Central memory CD8-positive, alpha-beta T cell (primary cell): ENCODE measurements around the gene CDHR2.
A peak's percentile ranks its signal among the peaks of the same experiment; 100 is the strongest.
"Not testable (repeated sequence)": the region's sequence is repeated elsewhere in the genome, so short reads cannot be mapped to it uniquely, and the experiment has no call there.

ENCODE experiments used
- ATAC-seq: fragments of 150-1000 bp; cut with Tn5 transposase; replicated peaks from 2 replicates; pipeline ENCODE4 v1.10.0; 2022; ENCODE audit warnings: mild to moderate bottlenecking, moderate FRiP score, moderate number of reproducible peaks; ENCODE audit not compliant: poor library complexity, severe bottlenecking; ENCODE audit errors: extremely low read depth
- DNase-seq, 2 donors: peaks; one replicate each; pipeline ENCODE4 v3.0.0; 2021; ENCODE audit warnings: low spot score in 2 of 2
- H3K27ac Mint-ChIP-seq: one replicate; pipeline ENCODE4 v1.8.0; 2022; ENCODE audit warnings: low read depth, mild to moderate bottlenecking, moderate library complexity, mixed read lengths
- H3K27me3 Mint-ChIP-seq: one replicate; pipeline ENCODE4 v1.8.0; 2022; ENCODE audit warnings: mixed read lengths
- H3K36me3 Mint-ChIP-seq: one replicate; pipeline ENCODE4 v1.8.0; 2022; ENCODE audit warnings: mild to moderate bottlenecking, moderate library complexity, mixed read lengths; ENCODE audit not compliant: insufficient read depth
- H3K4me1 Mint-ChIP-seq: one replicate; pipeline ENCODE4 v1.8.0; 2022; ENCODE audit warnings: mixed read lengths
- H3K4me3 Mint-ChIP-seq: one replicate; pipeline ENCODE4 v1.8.0; 2022; ENCODE audit warnings: mild to moderate bottlenecking, moderate library complexity, mixed read lengths
- H3K9me3 Mint-ChIP-seq: one replicate; pipeline ENCODE4 v1.8.0; 2022; ENCODE audit warnings: mixed read lengths

Gene CDHR2

DNA sequence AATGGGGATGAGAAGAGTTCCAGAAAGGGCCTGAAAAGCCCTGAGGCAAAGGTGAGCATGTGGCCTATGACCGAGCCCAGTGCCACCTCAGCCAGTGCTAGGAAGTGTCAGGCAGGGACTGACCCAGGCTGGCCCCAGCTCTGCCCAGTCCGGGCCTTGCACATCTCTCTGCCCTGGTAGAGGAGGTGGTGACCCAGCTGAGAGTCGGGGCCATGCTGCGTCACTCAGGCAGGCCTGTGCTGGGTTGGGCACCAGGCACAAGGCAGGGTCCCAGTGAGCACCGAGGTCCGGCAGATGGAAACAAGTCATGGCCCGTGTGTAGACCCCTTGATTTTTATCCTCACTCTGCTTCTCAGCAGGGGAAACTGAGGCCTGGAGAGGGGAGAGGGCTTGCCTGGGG is 729 bp downstream of the CDHR2 start:
- ATAC-seq: no peak
- Mint-ChIP-seq H3K4me1 (peaks cover 35% of the 10 kb centered on the region), H3K27me3 (no peaks in the 10 kb centered on the region)

DNA sequence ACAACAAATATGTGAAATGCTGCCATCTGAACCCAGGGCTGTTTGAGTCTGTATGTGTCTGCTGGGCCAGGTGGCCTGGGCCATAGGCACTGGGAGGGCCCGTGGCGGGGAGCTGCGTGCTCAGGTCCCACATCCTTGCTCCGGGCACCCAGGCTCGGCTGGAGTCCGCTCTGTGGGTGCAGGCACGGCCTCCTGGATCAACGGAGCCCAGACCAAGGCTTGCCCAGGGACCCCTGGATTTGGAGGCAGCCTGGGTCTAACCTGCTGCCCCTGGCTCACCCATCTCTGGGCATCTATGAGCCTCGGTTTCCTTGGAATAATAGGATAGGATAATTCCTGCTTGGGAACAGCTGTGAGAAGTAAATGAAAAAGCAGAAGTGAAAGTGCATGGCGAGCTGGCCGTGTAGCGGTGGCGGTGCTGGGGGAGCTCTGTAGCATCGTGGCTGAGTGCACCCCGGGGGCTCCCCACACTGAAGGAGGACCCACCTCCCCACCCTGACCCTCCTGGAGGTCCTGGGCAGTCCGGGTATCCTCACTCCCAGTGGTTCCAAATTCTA is 1.2 kb downstream of the CDHR2 start:
- Mint-ChIP-seq H3K9me3 (no peaks in the 10 kb centered on the region), H3K27me3 (no peaks in the 10 kb centered on the region), H3K27ac (no peak overlapping the region), H3K4me1 (peaks cover 36% of the 10 kb centered on the region), H3K4me3 (peak overlapping the region; percentile 53), H3K36me3 (peaks cover 3% of the 10 kb centered on the region)
- no peak for ATAC-seq
- DNase-seq: no peak

More for the DNA sequence above, 729 bp downstream of the CDHR2 start:
- H3K4me3 Mint-ChIP-seq: no peak overlapping the region
- H3K9me3 Mint-ChIP-seq: no peaks in the 10 kb centered on the region
- DNase-seq: no peak
- peaks cover 3% of the 10 kb centered on the region for H3K36me3 Mint-ChIP-seq
- no peak overlapping the region for H3K27ac Mint-ChIP-seq

DNA sequence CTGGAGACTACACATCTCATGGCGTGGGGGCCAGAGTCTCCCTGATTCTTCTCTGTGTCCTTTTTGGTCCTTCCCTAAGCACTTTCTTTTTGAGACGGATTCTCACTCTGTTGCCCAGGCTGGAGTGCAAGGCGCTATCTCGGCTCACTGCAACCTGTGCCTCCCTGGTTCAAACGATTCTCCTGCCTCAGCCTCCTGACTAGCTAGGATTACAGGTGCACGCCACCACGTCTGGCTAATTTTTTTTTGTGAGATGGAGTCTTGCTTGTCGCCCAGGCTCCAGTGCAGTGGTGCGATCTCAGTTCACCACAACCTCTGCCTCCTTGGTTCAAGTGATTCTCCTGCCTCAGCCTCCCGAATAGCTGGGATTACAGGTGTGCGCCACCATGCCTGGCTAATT is 1.8 kb downstream of the CDHR2 start:
- not testable (repeated sequence) for H3K27me3 Mint-ChIP-seq, H3K36me3 Mint-ChIP-seq, DNase-seq, ATAC-seq, H3K9me3 Mint-ChIP-seq, H3K27ac Mint-ChIP-seq
- Mint-ChIP-seq H3K4me1 (peaks cover 35% of the 10 kb centered on the region), H3K4me3 (peak overlapping the region; percentile 53)

DNA sequence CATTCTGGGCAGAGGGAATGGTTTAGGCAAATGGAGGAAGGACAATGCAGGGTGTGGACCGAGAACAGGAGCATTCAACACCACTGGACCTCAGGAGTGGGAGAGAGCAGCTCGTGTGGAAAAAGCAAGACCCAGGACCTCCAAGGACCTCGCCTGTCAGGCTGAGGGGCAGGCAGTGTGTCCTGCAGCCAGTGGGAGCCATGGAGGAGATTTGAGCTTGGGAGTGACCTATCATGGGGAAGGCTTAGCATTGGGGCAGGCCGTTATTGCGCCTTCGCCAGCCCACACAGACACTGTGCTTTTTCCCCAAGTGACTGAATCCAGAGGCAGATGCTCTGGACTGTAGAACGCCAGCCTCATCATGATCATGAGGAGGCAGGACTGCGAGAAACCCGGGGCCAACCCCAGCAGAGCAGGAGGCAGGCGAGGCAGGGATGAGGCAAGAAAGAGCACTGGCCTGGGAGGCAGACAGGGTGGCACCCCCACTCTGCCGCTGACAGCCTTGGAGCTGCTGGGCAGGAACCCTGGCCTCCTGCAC is 3.3 kb downstream of the CDHR2 start:
- no peak for DNase-seq
- H3K4me3 Mint-ChIP-seq: no peak overlapping the region
- no peak for ATAC-seq
- no peaks in the 10 kb centered on the region for H3K9me3 Mint-ChIP-seq
- H3K4me1 Mint-ChIP-seq: peaks cover 36% of the 10 kb centered on the region
- H3K27me3 Mint-ChIP-seq: no peaks in the 10 kb centered on the region
- H3K36me3 Mint-ChIP-seq: no peaks in the 10 kb centered on the region
- H3K27ac Mint-ChIP-seq: no peak overlapping the region

DNA sequence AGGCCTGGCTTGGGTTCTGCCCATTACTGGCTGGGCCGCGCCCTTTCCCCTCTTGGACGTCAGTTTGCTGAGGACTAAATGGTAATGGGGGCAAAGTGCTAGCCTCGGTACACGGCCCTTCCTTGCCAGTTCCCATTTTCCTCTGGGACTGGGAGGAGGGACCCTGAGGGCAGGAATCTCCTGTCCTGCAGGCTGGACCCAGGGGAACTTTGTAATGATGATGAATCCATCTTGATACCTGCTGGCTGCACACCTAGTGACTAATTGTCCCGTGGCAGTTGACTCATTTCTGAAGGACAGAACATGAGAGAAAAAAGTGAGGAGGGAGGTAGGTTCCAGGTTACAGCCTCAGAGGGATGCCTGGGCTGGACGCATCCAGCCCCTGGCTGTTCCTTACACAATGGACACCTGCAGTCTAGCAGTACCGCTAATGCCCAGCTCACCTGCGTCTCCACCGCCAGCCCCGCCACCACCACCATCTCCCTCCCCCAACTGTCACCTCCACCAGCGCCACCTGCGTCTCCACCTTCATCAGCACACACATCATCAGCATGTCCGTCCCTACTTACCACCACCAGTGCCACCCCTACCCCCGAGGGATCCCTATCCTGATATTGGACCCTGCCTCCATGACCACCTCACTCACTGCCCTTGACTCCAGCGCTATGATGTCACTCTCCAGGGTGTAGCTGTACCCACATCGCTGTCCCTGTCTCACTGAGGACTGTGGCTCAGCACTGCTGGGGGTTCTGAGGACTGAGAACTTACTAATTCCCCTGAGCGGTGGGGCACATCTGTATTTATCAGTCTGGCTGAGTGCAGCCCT is 4.3 kb downstream of the CDHR2 start:
- H3K4me3 Mint-ChIP-seq: no peak overlapping the region
- ATAC-seq (no peak), DNase-seq (no peak)
- H3K27me3 Mint-ChIP-seq: no peaks in the 10 kb centered on the region
- H3K9me3 Mint-ChIP-seq: no peaks in the 10 kb centered on the region
- H3K36me3 Mint-ChIP-seq: no peaks in the 10 kb centered on the region
- peak overlapping the region; percentile 56 for H3K27ac Mint-ChIP-seq
- H3K4me1 Mint-ChIP-seq: peaks cover 31% of the 10 kb centered on the region

DNA sequence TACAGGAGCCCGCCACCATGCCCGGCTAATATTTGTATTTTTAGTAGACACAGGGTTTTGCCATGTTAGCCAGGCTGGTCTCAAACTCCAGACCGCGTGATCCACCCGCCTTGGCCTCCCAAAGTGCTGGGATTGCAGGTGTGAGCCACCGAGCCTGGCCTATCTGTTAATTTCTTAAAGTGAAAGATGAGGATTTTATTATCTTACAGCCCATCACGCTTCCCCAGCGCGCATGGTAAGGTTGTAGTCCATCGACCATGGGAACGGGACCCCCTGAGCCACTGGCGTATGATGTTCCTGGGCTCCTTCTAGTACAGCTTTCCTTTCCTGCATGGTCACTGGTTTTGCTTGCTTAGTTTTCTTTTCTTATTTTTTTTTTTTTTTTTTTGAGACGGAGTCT is 8.7 kb downstream of the CDHR2 start:
- ATAC-seq (no peak), DNase-seq (no peak)
- Mint-ChIP-seq H3K4me1 (peaks cover 29% of the 10 kb centered on the region), H3K27ac (no peak overlapping the region), H3K4me3 (no peak overlapping the region), H3K9me3 (no peaks in the 10 kb centered on the region), H3K36me3 (no peaks in the 10 kb centered on the region), H3K27me3 (peaks cover 12% of the 10 kb centered on the region)

DNA sequence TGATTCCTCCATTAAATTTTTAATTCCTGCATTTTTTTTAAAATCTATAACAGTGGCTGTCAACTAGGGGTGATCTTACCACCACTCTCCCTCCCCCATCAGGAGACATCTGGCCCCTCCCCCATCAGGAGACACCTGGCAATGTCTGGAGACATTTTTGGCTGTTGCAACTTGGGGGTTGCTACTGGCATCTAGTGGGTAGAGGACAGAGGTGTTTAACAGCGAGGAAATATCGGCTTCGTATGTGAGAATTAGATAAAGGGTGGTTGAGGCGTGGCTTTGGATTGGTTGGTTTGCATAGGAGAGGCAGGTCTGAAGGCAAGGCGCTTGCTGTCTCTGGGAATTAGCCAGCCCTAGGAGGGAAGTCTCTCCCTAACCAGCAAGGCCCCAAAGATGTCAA is 10.5 kb downstream of the CDHR2 start:
- H3K4me3 Mint-ChIP-seq: no peak overlapping the region
- no peaks in the 10 kb centered on the region for H3K9me3 Mint-ChIP-seq
- peak overlapping the region; percentile 39 for H3K27ac Mint-ChIP-seq
- no peak for ATAC-seq
- H3K4me1 Mint-ChIP-seq: peaks cover 27% of the 10 kb centered on the region
- H3K36me3 Mint-ChIP-seq: no peaks in the 10 kb centered on the region
- no peak for DNase-seq
- H3K27me3 Mint-ChIP-seq: peaks cover 12% of the 10 kb centered on the region

DNA sequence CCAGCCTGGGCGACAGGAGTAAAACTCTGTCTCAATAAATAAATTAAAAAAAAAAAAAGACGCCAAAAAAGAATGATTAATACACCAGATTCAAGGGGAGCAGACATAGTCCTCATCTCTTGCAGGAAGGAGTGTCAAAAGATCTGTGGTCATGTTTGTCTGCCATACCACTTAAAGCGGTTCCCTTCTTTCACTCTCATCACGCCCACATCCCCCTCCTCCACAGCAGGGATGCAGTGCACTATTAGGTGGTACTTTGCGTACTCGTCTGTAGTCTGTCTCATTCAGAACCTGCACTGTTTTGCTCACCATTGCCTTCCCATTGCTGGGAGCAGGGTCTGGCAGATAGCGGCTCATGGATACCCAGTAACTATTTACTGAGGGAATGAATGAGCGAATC is 11.2 kb downstream of the CDHR2 start:
- H3K9me3 Mint-ChIP-seq: no peaks in the 10 kb centered on the region
- ATAC-seq (no peak), DNase-seq (no peak)
- H3K4me1 Mint-ChIP-seq: peaks cover 22% of the 10 kb centered on the region
- peaks cover 12% of the 10 kb centered on the region for H3K27me3 Mint-ChIP-seq
- H3K4me3 Mint-ChIP-seq: no peak overlapping the region
- no peaks in the 10 kb centered on the region for H3K36me3 Mint-ChIP-seq
- H3K27ac Mint-ChIP-seq: no peak overlapping the region

DNA sequence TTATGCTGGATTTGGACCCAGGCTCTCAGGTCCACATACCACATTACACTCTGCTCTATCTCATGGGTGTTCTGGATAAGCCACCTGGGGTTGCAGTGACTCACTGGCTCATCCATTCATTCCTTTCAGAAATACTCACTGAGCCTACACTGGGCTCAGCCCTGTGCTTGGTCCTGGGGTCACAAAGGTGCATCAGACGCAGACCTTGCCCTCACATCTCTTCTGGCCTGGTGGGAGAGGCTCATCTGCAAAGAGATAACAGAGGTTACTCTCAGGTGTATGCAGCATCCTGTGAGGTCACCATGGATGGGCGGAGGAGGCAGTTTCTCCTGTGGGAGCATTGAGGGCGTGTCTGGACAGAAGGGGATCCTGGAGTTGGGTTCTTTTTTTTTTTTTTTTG is 12.1 kb downstream of the CDHR2 start:
- Mint-ChIP-seq H3K9me3 (no peaks in the 10 kb centered on the region), H3K4me3 (no peak overlapping the region), H3K36me3 (no peaks in the 10 kb centered on the region), H3K27me3 (peaks cover 20% of the 10 kb centered on the region), H3K4me1 (peaks cover 16% of the 10 kb centered on the region), H3K27ac (no peak overlapping the region)
- no peak for DNase-seq
- no peak for ATAC-seq

DNA sequence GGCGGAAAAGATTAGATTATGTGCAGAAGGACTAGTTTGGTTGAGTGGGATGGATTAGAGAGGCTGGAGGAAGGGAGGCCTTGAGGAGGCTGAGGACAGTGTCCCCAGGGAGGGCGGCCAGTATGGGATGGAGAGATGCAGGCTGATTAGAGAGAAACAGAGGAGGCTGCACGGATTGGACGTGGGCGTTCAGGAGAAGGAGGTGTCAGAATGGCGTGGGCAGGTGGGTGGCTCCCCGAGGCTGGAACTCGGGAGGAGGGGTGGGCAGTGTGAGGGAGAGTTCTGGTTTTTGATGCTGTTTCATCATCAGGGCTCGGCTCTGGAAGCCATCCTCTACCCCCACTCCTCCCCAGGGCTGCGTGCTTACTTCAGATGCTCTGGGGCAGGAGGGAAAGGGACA is 13.0 kb downstream of the CDHR2 start:
- DNase-seq (no peak), ATAC-seq (no peak)
- H3K9me3 Mint-ChIP-seq: no peaks in the 10 kb centered on the region
- no peak overlapping the region for H3K4me3 Mint-ChIP-seq
- H3K4me1 Mint-ChIP-seq: peaks cover 16% of the 10 kb centered on the region
- H3K36me3 Mint-ChIP-seq: no peaks in the 10 kb centered on the region
- H3K27ac Mint-ChIP-seq: peak overlapping the region; percentile 40
- H3K27me3 Mint-ChIP-seq: peaks cover 27% of the 10 kb centered on the region

DNA sequence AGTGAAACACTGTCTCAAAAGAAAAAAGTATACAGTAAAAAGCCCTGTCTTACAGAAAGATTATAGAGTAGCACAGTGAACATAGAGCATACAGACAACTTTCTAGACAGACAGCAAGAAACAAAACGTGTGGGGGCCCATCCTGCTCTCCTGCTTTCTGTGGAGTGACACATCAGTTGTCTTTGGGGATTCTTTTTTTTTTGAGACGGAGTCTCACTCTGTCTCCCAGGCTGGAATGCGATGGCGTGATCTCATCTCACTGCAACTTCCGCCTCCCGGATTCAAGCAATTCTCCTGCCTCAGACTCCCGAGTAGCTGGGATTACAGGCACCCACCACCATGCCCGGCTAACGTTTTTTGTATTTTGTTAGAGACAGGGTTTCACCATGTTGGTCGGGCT is 14.9 kb downstream of the CDHR2 start:
- ATAC-seq: no peak
- Mint-ChIP-seq H3K9me3 (no peaks in the 10 kb centered on the region), H3K27ac (no peak overlapping the region), H3K4me1 (peaks cover 16% of the 10 kb centered on the region), H3K4me3 (no peak overlapping the region), H3K36me3 (no peaks in the 10 kb centered on the region), H3K27me3 (peaks cover 27% of the 10 kb centered on the region)
- no peak for DNase-seq

DNA sequence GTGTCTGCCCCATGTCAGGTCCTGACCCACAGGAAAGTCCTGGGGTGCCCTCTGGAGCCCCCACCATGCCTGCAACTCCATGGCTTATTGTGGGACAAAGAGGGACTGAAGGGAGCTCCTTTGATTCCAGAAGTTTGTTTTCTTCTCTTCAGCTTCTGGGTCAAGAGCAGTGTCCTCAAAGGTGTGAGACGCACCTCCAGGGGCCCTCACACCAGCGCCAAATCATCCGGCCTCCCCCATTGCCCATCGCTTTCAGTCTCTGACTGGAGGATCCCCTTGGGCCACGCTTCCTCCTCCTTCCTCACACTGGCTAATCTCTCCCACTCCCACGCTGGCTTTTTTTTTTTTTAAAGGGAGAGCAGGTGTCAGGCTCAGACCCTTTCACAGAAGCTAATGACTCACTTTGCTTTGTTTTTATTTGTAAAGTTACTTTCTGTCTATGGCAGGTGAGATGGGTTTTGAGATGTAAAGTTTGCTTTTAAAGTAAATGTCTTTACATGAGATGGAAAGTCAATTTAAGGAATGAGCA is 16.7 kb downstream of the CDHR2 start:
- H3K4me1 Mint-ChIP-seq: peaks cover 6% of the 10 kb centered on the region
- H3K36me3 Mint-ChIP-seq: no peaks in the 10 kb centered on the region
- no peaks in the 10 kb centered on the region for H3K9me3 Mint-ChIP-seq
- ATAC-seq (no peak), DNase-seq (no peak)
- H3K27me3 Mint-ChIP-seq: peaks cover 29% of the 10 kb centered on the region
- H3K4me3 Mint-ChIP-seq: no peak overlapping the region
- no peak overlapping the region for H3K27ac Mint-ChIP-seq

DNA sequence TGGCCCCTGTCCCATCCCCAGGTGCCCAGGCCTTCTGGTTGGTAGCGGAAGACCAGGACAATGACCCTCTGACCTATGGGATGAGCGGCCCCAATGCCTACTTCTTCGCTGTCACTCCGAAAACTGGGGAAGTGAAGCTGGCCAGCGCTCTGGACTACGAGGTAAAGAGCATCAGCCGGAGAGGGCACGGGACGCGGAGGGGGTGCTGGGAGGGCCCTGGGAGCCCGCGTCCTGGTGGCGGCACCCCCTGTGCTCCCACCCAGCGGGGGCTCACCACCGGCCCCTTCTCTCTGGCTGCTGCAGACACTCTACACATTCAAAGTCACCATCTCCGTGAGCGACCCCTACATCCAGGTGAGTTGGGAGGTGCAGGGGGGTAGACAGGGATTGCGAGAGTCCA is 19.5 kb downstream of the CDHR2 start:
- Mint-ChIP-seq H3K27me3 (peaks cover 25% of the 10 kb centered on the region), H3K4me3 (no peak overlapping the region), H3K9me3 (no peaks in the 10 kb centered on the region), H3K36me3 (peaks cover 2% of the 10 kb centered on the region), H3K27ac (no peak overlapping the region), H3K4me1 (peaks cover 2% of the 10 kb centered on the region)
- DNase-seq (no peak), ATAC-seq (no peak)
